GM19035 (cell line): Measurements from ENCODE around the gene NALCN.

Experiments
- ATAC-seq: cut with Tn5 transposase; IDR thresholded peaks from one replicate; pipeline ENCODE4 v1.9.1; 2021; ENCODE audit not compliant: unreplicated experiment

NALCN gene

GRCh38 chr13:101210774-101211173, 205.5 kb downstream of the NALCN start:
- no peak for ATAC-seq

- no peak for ATAC-seq
These were observed 207.0 kb downstream of the NALCN start for GRCh38 chr13:101209206-101209893.

DNA sequence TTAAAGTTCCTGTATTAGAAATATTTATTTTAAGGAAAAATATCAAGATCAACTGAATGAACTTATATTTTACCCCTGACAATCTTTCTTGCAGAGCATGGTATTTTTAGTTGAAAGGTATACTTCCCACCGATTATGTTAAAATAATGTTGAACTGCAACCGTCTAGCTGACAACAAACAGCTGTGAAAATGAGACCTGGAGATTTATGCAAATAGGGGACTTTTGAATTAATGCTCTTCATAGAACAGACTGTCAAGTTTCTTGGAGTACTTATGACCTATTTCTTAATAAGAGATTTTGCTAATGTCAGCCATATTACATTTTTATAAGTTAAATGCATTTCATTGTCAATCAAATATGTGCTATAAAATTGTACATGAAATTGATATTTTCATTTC, 210.9 kb downstream of the NALCN start:
- peak; percentile 64 for ATAC-seq

GRCh38 chr13:101204270-101205020, 211.9 kb downstream of the NALCN start:
- ATAC-seq: no peak

DNA sequence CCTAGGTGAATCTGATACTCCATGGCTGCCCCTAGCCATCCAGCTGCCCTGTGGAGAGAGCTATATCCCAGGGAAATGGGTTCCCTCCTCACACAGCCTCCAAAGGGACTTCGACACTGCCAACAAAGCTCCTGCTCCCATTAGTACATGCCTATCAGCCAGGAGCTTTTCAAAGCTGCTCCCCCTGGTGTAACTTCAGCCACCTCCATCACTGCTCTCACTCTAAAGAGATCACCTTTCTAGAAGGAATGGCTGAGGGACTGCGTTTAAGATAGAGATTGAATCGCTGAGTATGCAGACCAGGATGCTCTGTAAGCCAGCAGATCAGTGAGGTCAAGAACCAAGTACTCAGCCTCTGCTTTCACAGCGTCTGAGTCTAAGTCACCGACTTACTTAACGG, 213.7 kb downstream of the NALCN start:
- no peak for ATAC-seq

DNA sequence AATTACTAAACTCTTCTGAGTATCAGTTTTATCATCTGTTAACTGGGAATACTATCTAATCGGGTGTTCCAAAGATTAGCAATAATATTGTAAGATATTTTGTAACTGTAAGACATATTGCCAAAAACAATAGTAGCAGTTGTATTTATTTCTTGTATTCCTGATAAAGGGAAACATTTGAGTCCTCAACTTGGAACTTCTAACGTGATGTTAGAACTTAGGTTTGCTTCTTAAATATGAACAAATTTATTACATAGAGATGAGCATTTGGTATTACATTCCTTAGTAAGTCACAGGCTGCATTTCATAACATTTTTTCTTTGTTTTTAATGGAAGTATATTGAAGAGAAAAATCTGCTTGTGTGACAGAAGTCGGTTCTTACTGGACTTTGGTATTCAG, 225.3 kb downstream of the NALCN start:
- no peak for ATAC-seq

- no peak for ATAC-seq
These were observed 226.0 kb downstream of the NALCN start for GRCh38 chr13:101190337-101190736.

DNA sequence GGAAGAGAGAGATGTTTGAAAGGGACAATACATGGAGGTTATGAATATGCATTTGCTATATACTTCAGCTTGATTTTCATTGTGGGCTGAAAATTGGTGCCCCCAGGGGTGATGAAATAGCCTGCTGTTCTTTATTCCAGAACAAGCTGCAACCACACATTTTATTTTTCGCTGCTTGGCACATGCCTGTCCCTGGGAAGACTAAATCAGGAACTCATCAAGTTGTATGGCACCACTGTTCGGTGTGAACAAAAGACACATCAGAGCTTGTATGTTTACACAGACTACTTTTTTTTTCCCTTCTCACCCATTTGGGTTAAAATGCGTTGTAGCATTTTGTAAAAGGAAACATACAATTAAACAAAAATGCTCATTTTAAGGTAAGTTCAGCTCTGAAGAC, 230.7 kb downstream of the NALCN start:
- no peak for ATAC-seq

- no peak for ATAC-seq
These were observed 235.1 kb downstream of the NALCN start for GRCh38 chr13:101181076-101181685.

DNA sequence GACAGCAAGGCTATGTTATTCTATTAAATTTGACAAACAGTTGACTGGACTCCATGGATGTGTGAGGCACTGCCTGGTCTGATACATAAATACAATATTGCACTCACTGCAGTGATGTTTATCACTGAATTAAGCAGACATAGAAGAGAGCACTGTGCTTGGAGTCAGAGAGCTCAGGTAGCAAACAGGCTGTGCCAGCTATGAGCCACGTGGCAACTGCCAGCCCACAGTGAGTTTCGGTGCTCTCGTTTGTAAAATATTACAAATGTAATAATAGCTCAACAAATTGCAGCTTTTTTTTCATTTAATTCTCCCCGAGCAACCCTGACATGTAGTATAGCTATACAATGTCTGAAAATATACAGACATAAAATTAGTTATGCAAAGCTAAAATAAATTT, 237.3 kb downstream of the NALCN start:
- ATAC-seq: no peak

- ATAC-seq: no peak
These were observed 237.9 kb downstream of the NALCN start for GRCh38 chr13:101178406-101178805.

GRCh38 chr13:101170306-101170705, 246.0 kb downstream of the NALCN start:
- no peak for ATAC-seq

DNA sequence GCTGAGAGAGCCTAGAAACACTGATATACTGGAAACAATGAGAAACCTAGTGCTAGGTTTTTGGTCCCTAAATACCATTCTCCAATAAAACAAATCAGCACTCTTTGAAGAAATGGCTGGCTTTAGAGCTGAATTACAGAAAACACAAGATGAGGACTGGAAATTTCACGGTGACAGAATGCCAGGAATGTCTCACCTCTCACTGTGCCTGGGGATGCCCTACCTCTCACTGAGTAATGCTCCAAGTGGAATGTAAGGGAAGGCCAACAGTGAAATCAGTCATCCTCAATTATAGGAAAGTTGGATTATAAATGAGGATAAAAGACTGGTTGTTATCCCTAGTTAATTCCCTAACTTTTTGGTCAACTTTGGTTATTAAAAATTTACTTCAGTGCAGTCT, 259.0 kb downstream of the NALCN start:
- ATAC-seq: no peak

- peak; percentile 51 for ATAC-seq
These were observed 260.4 kb downstream of the NALCN start for GRCh38 chr13:101155920-101156319.

GRCh38 chr13:101152184-101152583, 264.1 kb downstream of the NALCN start:
- ATAC-seq: no peak

DNA sequence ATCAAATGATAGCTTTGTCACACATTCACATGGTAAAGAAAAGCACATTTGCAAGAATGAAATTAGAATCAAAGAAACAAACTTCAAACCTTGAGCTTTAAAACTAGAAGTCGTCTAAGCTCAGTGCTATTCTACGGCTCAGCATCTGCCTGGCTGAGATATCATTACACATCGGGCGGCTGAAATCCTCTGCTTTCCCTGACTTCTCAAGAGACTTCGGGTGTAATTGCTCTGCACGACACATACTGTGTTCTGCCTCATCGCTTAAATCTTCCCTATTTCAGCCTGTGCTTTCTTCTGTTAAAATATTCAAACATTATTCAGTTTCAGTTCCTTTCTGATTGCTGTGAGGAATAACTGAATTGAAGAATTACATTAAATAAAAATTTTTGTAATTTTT, 265.3 kb downstream of the NALCN start:
- no peak for ATAC-seq

DNA sequence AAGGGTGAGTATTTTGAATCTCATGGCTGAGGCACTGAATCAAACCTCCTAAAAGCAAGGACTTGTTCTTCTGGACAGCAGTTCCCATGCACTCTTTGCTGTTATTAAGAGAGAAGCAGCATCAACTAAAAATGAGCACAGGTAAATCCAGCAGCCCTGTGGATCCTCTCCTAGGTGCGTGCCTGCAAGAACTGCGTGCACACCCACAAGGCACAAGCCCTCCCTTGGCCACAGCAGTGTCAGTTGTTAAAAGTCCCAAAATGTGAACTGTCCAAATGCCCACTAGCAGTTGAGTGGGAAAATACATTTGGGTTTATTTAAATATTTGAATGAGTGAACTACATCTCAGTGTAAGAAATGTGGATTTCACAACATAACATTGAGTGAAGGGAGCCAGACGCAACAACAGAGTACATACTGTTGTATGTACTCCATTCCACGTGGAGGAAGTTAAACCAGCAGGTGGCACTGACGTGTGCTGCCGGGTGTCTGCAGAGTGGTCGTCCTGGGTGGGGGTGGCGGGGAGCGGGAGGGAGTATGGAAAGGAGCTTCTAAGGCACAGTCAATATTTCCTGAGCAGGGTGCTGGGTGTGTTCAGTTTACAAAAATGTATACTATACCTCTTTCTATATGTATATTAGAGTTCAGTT, 266.4 kb downstream of the NALCN start:
- no peak for ATAC-seq

- no peak for ATAC-seq
These were observed 270.0 kb downstream of the NALCN start for GRCh38 chr13:101146101-101146898.

DNA sequence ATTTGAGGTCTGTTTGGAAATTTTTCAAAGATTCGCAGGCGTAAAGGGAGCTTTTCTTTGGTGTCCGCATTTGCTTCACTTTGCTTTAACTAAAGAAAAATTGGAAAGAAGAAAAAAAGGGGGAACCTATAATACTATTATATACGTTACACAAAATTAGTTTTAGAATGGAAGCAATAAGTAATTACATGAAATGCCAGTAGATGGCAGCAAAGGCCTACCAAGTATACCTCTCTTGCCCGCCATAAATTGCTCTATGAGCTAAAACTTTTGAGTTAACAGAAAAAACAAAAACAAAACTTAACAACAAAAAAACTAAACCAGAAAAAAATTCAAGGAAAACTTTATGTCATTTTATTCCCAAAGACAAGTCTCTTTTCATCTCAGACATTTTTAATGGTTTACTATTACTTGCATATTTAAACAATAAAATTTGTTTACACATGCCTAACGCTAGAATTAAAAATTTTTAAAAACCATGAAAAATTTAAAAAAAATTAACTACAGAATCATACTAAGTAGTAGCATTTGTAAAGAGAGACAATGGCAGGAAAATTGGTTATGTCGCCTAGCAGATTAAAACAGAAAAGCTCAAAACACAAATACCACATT, 271.4 kb downstream of the NALCN start:
- peak; percentile 78 for ATAC-seq

GRCh38 chr13:101140936-101141335, 275.4 kb downstream of the NALCN start:
- ATAC-seq: no peak
